HFFc6 (cell line): ENCODE measurements around the gene FBXL17. TPM values are rescaled to one million over a fixed set of nuclear protein-coding genes. Genes with fewer than 3 reads are reported as not detected.

ENCODE experiments used
- DNase-seq: peaks from one replicate; pipeline ENCODE4 v3.0.0-alpha.2; 2018
- H3K27ac Mint-ChIP-seq: 2 replicates; pipeline ENCODE4 v1.8.0; 2020; ENCODE audit warnings: mild to moderate bottlenecking, mixed read lengths
- H3K27me3 Mint-ChIP-seq: 2 replicates; pipeline ENCODE4 v1.8.0; 2021; ENCODE audit warnings: mild to moderate bottlenecking, moderate library complexity, mixed read lengths; ENCODE audit not compliant: insufficient read depth
- H3K36me3 Mint-ChIP-seq: 2 replicates; pipeline ENCODE4 v1.8.0; 2021; ENCODE audit warnings: low read depth, mixed read lengths
- H3K4me1 Mint-ChIP-seq: 2 replicates; pipeline ENCODE4 v1.8.0; 2020; ENCODE audit warnings: low read depth, mixed read lengths
- H3K4me3 Mint-ChIP-seq: 2 replicates; pipeline ENCODE4 v1.8.0; 2020; ENCODE audit warnings: mild to moderate bottlenecking, moderate library complexity, mixed read lengths
- H3K9me3 Mint-ChIP-seq: 2 replicates; pipeline ENCODE4 v1.8.0; 2020; ENCODE audit warnings: mild to moderate bottlenecking, mixed read lengths
- total RNA-seq, 6 experiments: library from RNA; stranded (reverse); fragmentation: NEBNext Ultra II Directional; extraction: Animal tissue kit (Norgen Biotek cat#: 25700); gene quantifications; 2 replicates in 1 of 6; 3 replicates in 5 of 6; pipeline ENCODE4 v1.2.3, GENCODE V29; 2021
- TF ChIP-seq, protein P1 (sequence below): fragments of 200-600 bp; sonication (generic); IDR thresholded peaks from 2 replicates; pipeline ENCODE4 v1.5.0; 2021; ENCODE audit warnings: antibody characterized with exemption, mild to moderate bottlenecking

The FBXL17 gene
- total RNA-seq, 6 experiments from 2014 or later, result 8.2 to 13.1 (median 10.8) TPM

DNA sequence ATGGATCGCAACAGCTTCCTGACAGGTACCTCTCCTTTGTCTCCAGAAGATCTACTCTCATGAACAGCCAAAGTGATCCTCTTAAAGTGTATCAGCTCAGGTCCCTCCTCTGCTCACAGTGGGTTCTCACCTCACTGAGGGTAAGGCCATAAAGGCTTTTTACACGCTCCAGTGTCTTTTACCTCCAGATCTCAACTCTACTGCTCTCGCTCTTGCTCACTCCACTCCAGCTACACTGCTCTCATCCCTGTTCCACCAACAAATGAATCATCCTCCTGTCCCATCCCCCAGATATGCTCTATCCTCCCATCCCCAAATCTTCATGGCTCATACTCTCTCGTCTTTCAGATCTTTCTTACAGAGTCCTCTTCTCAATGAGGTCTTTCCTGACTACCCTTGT is 462.5 kb downstream of the FBXL17 start:
- H3K4me1 Mint-ChIP-seq, result peaks cover 7% of the 10 kb centered on the region; the same call in 1 of the 2 replicates

DNA sequence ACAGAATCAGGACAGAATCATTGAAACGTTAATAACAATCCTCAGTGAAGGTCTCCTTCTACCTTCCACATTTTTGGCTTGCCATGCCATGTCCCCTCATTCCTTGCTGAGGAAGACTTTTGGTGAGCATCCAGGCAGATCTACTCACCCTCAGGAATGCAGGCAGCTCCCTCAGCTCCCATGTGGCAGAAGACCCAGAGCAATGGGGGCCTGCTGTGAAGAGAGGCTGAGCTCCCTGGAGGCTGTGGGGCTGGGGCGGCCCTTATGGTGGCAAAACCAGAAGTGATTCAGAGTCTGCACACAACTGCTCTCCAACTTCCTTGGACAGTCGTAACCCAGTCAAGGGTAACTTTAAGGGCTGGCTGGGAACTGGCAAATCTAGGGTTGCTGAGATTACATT is 463.9 kb downstream of the FBXL17 start:
- H3K27ac Mint-ChIP-seq, result no peak overlapping the region
- DNase-seq, result no peak
- no peak overlapping the region for H3K4me3 Mint-ChIP-seq
- peaks cover 6% of the 10 kb centered on the region; the same call in 1 of the 2 replicates for H3K36me3 Mint-ChIP-seq
- TF ChIP-seq, protein P1, sequence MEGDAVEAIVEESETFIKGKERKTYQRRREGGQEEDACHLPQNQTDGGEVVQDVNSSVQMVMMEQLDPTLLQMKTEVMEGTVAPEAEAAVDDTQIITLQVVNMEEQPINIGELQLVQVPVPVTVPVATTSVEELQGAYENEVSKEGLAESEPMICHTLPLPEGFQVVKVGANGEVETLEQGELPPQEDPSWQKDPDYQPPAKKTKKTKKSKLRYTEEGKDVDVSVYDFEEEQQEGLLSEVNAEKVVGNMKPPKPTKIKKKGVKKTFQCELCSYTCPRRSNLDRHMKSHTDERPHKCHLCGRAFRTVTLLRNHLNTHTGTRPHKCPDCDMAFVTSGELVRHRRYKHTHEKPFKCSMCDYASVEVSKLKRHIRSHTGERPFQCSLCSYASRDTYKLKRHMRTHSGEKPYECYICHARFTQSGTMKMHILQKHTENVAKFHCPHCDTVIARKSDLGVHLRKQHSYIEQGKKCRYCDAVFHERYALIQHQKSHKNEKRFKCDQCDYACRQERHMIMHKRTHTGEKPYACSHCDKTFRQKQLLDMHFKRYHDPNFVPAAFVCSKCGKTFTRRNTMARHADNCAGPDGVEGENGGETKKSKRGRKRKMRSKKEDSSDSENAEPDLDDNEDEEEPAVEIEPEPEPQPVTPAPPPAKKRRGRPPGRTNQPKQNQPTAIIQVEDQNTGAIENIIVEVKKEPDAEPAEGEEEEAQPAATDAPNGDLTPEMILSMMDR, result no peak
- peaks cover 7% of the 10 kb centered on the region; the same call in 1 of the 2 replicates for H3K4me1 Mint-ChIP-seq
- H3K27me3 Mint-ChIP-seq, result no peaks in the 10 kb centered on the region
- peaks cover 12% of the 10 kb centered on the region for H3K9me3 Mint-ChIP-seq

More for the DNA sequence above, 462.5 kb downstream of the FBXL17 start:
- H3K27me3 Mint-ChIP-seq, result no peaks in the 10 kb centered on the region
- peaks cover 6% of the 10 kb centered on the region; the same call in 1 of the 2 replicates for H3K36me3 Mint-ChIP-seq
- no peak overlapping the region for H3K27ac Mint-ChIP-seq
- no peak for DNase-seq
- peaks cover 18% of the 10 kb centered on the region for H3K9me3 Mint-ChIP-seq
- H3K4me3 Mint-ChIP-seq, result no peak overlapping the region
- TF ChIP-seq, protein P1, result no peak

DNA sequence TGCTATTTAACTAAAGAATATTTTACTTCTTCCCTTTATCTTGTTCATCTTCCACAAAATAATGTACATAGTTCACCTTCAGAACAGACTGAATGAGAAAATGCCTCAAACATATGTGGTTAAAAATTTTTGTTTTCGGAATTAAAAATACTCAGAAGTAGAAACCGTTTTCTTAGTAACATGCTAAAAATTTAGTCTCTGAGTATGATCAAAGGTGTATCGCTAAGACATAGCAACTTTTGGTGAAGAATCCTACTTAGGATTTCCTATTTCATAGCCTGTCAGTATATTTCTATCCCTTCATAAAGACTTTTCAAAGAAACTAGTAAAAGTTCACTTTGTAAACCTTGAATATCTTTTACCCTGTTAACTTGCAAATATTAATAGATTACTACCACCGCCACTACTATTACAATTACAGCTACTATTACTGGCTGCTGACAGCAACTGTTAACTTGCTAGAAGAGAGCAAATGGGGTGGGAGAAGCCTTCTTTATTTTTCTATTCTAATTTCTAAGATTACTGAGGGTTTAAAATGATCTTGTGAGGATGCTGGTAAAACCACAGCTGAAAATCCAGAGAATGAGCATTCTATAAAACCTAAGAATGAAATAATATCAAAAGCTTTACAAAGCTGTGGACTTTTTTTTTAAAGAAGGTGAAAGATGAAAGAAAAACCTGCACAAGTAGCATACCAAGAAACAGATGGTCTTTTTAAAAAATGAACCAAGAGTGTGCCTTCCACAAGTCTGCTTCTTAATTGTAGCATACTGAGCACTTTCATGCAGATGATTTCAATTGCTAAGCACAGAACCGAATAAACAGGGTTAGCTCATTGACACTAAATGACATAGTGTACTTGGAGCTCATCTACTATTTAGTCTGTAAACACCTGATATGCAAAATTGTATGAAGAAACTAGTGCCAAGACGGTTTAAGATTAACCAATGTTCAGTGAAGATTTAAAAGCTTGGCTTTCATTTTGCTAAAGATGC is 464.9 kb downstream of the FBXL17 start:
- Mint-ChIP-seq H3K4me3 (no peak overlapping the region), H3K27ac (no peak overlapping the region), H3K9me3 (peaks cover 13% of the 10 kb centered on the region), H3K4me1 (peaks cover 7% of the 10 kb centered on the region; the same call in 1 of the 2 replicates), H3K27me3 (no peaks in the 10 kb centered on the region), H3K36me3 (peaks cover 6% of the 10 kb centered on the region; the same call in 1 of the 2 replicates)
- no peak for DNase-seq
- TF ChIP-seq, protein P1, result no peak

DNA sequence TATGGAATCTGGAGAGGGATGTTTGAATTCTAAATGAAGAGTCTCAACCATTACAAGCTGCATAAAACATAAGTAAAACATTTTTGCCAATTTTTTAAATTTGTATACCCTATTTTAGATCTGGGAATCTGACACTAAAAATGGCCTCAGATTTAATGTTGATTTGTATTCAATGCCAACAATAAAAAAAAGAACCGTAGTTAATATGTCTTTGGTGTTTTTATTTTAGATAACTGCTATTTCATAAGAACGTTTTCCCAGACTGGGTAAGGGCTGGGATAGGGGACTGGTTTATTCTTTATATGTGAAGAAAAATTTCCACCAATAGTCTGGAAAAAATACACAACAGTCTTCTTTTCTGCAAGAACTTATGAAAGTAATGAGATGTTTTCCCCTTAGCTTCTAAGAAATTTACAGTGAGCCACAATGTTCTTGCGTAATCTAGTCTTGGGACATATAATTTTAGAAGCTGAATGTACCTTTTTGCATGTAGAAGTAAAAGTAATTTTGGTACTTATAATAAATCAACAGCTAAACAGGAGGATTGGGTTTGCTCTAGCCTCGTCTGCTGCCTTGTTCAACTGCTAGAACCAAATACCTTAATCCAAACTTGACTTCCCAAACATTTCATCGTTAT is 466.6 kb downstream of the FBXL17 start:
- no peaks in the 10 kb centered on the region for H3K27me3 Mint-ChIP-seq
- H3K27ac Mint-ChIP-seq, result no peak overlapping the region
- peaks cover 7% of the 10 kb centered on the region; the same call in 1 of the 2 replicates for H3K4me1 Mint-ChIP-seq
- peaks cover 6% of the 10 kb centered on the region; the same call in 1 of the 2 replicates for H3K36me3 Mint-ChIP-seq
- no peak overlapping the region for H3K4me3 Mint-ChIP-seq
- H3K9me3 Mint-ChIP-seq, result peaks cover 9% of the 10 kb centered on the region; the same call in 1 of the 2 replicates
- no peak for DNase-seq
- TF ChIP-seq, protein P1, result no peak

DNA sequence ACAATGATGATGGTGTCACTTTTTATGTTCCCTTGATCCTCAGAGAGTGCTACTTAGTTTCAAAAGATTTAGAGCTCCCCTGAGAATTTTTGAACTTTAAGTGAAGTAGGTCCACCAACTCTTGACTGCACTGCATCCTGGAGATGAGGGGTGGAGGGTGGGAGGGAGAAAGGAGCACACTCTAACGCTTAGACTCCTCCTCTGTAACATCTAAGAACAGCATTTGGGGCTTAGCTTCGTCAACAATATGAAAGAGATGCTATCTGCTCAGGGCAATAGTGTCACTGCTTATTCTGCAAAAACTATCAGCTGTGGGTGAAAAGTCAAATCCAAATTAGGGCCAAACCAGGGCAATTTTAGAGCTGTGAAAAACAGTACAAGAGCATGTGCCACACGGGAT is 468.4 kb downstream of the FBXL17 start:
- Mint-ChIP-seq H3K27me3 (no peaks in the 10 kb centered on the region), H3K27ac (no peak overlapping the region), H3K9me3 (peaks cover 4% of the 10 kb centered on the region; the same call in 1 of the 2 replicates), H3K4me1 (peaks cover 7% of the 10 kb centered on the region; the same call in 1 of the 2 replicates), H3K36me3 (no peaks in the 10 kb centered on the region), H3K4me3 (no peak overlapping the region)
- TF ChIP-seq, protein P1, result no peak
- DNase-seq, result no peak
